Rectal smooth muscle tissue (tissue), 1 donor: ENCODE results near the gene IL36B.

ENCODE experiments used
- H3K27ac ChIP-seq: one replicate; pipeline ENCODE4 v1.7.0; 2013; ENCODE audit warnings: low read depth, low read length, inconsistent platforms
- H3K27me3 ChIP-seq: one replicate; pipeline ENCODE4 v1.7.0; 2013; ENCODE audit warnings: low read length; ENCODE audit not compliant: control insufficient read depth, insufficient read depth
- H3K36me3 ChIP-seq: one replicate; pipeline ENCODE4 v1.7.0; 2013; ENCODE audit warnings: low read length; ENCODE audit not compliant: control insufficient read depth, insufficient read depth
- H3K4me1 ChIP-seq: one replicate; pipeline ENCODE4 v1.7.0; 2013; ENCODE audit warnings: low read length; ENCODE audit not compliant: control insufficient read depth, insufficient read depth
- H3K4me3 ChIP-seq: one replicate; pipeline ENCODE4 v1.7.0; 2013; ENCODE audit warnings: low read length
- H3K9ac ChIP-seq: one replicate; pipeline ENCODE4 v1.7.0; 2013; ENCODE audit warnings: low read length

IL36B gene

DNA sequence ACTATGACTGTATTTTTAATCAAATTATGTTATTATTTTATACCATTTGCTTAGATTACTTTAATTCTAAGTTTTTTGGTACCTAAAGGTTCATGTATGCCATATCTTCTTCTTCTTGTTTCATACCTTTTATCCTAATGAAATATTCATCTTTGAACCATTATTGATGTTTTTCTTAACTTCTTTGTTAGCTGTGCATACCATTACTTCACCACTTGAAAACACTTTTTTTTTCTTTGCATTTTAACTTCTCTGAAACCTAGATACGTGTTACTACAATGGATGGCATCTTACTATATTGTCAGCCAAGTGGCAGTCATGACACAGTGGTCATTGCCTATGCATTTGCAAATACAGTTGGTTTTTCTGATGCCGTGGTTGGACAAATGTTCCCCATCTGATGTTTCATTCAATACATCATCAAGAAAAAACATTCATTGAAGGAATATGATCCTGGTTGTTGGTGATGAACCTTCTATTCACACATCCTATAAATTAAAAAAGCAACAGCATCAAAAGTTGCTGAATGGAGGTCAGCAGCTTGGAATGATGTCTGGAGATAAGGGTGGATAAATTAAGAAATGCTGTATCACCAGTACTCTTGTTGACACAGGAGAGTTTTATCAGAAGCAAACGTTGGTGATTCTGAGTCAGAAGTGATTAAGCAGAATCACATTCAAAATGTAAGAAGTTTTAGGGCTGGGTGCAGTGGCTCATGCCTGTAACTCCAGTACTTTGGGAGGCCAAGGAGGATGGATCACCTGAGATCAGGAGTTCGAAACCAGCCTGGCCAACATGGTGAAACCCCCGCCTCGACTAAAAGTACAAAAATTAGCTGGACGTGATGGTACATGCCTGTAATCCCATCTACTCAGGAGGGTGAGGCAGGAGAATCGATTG, 40.0 kb downstream of the IL36B start:
- H3K4me1 ChIP-seq, result no peaks in the 10 kb centered on the region
- no peak overlapping the region for H3K9ac ChIP-seq
- H3K27me3 ChIP-seq, result no peaks in the 10 kb centered on the region
- no peak overlapping the region for H3K4me3 ChIP-seq
- no peaks in the 10 kb centered on the region for H3K36me3 ChIP-seq
- H3K27ac ChIP-seq, result no peak overlapping the region

- Histone ChIP-seq H3K27me3 (no peaks in the 10 kb centered on the region), H3K9ac (no peak overlapping the region), H3K36me3 (no peaks in the 10 kb centered on the region), H3K4me1 (no peaks in the 10 kb centered on the region), H3K4me3 (no peak overlapping the region), H3K27ac (no peak overlapping the region)
Measured at GRCh38 chr2:113011108-113011507, 41.6 kb downstream of the IL36B start.

GRCh38 chr2:113010088-113010487, 42.6 kb downstream of the IL36B start:
- H3K27ac ChIP-seq, result no peak overlapping the region
- H3K36me3 ChIP-seq, result no peaks in the 10 kb centered on the region
- no peak overlapping the region for H3K4me3 ChIP-seq
- H3K27me3 ChIP-seq, result no peaks in the 10 kb centered on the region
- no peak overlapping the region for H3K9ac ChIP-seq
- H3K4me1 ChIP-seq, result no peaks in the 10 kb centered on the region

DNA sequence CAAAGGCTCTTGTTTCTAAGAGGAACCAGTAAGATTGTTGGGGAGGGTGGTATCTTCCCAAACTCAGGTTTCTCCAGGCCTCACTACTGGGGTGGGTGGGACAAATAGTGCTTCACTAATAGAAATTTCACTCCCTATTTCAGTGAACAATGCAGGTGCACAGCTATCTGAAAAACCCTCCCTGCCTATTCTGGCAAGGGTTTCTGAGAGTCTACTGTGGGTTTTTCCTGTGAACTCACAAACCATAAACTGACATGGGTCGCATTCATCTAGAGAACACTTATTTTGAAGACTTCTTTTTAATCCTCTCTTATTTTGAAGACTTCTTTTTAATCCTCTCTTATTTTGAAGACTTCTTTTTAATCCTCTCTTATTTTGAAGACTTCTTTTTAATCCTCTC, 43.0 kb downstream of the IL36B start:
- Histone ChIP-seq H3K27me3 (no peaks in the 10 kb centered on the region), H3K36me3 (no peaks in the 10 kb centered on the region), H3K9ac (no peak overlapping the region), H3K4me3 (no peak overlapping the region), H3K27ac (no peak overlapping the region), H3K4me1 (no peaks in the 10 kb centered on the region)

- Histone ChIP-seq H3K4me3 (no peak overlapping the region), H3K27ac (no peak overlapping the region), H3K36me3 (no peaks in the 10 kb centered on the region), H3K9ac (no peak overlapping the region), H3K27me3 (no peaks in the 10 kb centered on the region), H3K4me1 (no peaks in the 10 kb centered on the region)
Measured at GRCh38 chr2:113007250-113007649, 45.4 kb downstream of the IL36B start.

GRCh38 chr2:113005030-113005509, 47.6 kb downstream of the IL36B start, which contains the start of gene IL36A:
Gene IL36A (plus strand): TSS chr2:113005459. CDS start chr2:113005872, 413 bp downstream.
- H3K36me3 ChIP-seq, result no peaks in the 10 kb centered on the region
- no peak within 1 kb of the TSS for H3K27ac ChIP-seq
- H3K27me3 ChIP-seq, result no peaks in the 10 kb centered on the region
- H3K9ac ChIP-seq, result no peak within 1 kb of the TSS
- H3K4me1 ChIP-seq, result no peaks in the 10 kb centered on the region
- H3K4me3 ChIP-seq, result no peak within 1 kb of the TSS

DNA sequence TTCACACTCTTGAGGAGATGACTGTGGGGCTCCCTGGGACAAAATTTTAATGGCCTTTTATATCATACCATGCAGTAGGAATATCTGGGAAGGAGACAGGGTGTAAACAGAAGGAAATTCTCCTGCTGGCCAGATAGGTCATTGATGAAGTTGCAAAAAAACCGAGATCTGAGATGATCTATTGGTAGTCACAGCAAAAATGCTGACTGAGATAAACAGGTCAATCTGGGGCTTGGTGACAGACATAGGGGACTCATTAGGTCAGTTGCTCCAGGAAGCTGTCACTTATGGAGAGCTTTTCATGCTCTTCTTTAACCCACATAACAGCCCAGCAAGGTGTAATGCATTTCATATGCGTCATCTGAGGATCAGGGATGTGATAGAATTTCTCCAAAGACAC, 50.0 kb downstream of the IL36B start:
- no peaks in the 10 kb centered on the region for H3K36me3 ChIP-seq
- no peaks in the 10 kb centered on the region for H3K27me3 ChIP-seq
- no peaks in the 10 kb centered on the region for H3K4me1 ChIP-seq
- no peak overlapping the region for H3K4me3 ChIP-seq
- H3K27ac ChIP-seq, result no peak overlapping the region
- H3K9ac ChIP-seq, result no peak overlapping the region

GRCh38 chr2:113000436-113000835, 52.2 kb downstream of the IL36B start:
- H3K27me3 ChIP-seq, result no peaks in the 10 kb centered on the region
- no peak overlapping the region for H3K9ac ChIP-seq
- no peak overlapping the region for H3K27ac ChIP-seq
- H3K4me3 ChIP-seq, result no peak overlapping the region
- H3K36me3 ChIP-seq, result no peaks in the 10 kb centered on the region
- H3K4me1 ChIP-seq, result no peaks in the 10 kb centered on the region

GRCh38 chr2:112997151-112997550, 55.5 kb downstream of the IL36B start:
- no peak overlapping the region for H3K4me3 ChIP-seq
- H3K36me3 ChIP-seq, result no peaks in the 10 kb centered on the region
- H3K27me3 ChIP-seq, result no peaks in the 10 kb centered on the region
- H3K4me1 ChIP-seq, result no peaks in the 10 kb centered on the region
- H3K27ac ChIP-seq, result no peak overlapping the region
- no peak overlapping the region for H3K9ac ChIP-seq

DNA sequence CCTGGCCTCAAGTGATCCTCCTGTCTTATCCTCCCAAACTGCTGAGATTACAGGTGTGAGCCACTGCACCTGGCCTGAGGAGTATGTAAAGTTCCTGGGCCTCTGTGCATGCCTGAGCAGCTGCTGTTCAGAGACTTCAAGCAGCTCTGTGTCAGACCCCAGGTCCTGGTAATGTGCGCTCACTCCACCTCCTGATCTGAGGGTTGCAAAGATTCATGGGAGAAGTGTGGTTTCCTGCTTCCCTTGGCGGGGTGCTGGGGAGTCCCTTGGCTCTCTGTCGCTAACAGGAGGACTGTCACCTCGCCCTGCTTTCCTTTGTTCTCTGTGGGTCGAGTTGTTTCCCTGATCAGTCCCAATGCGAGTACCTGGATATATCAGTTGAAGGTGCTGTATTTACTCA, 56.0 kb downstream of the IL36B start:
- H3K4me1 ChIP-seq, result no peaks in the 10 kb centered on the region
- H3K36me3 ChIP-seq, result no peaks in the 10 kb centered on the region
- H3K4me3 ChIP-seq, result no peak overlapping the region
- H3K9ac ChIP-seq, result no peak overlapping the region
- H3K27ac ChIP-seq, result no peak overlapping the region
- H3K27me3 ChIP-seq, result no peaks in the 10 kb centered on the region

- Histone ChIP-seq H3K27ac (no peak overlapping the region), H3K27me3 (no peaks in the 10 kb centered on the region), H3K9ac (no peak overlapping the region), H3K4me1 (no peaks in the 10 kb centered on the region), H3K36me3 (no peaks in the 10 kb centered on the region), H3K4me3 (no peak overlapping the region)
Measured at GRCh38 chr2:112995346-112995920, 57.2 kb downstream of the IL36B start.

- no peaks in the 10 kb centered on the region for H3K36me3 ChIP-seq
- H3K27ac ChIP-seq, result no peak overlapping the region
- H3K4me3 ChIP-seq, result no peak overlapping the region
- no peaks in the 10 kb centered on the region for H3K27me3 ChIP-seq
- no peak overlapping the region for H3K9ac ChIP-seq
- no peaks in the 10 kb centered on the region for H3K4me1 ChIP-seq
Measured at GRCh38 chr2:112994648-112995047, 58.0 kb downstream of the IL36B start.

- H3K9ac ChIP-seq, result no peak overlapping the region
- H3K27ac ChIP-seq, result no peak overlapping the region
- no peaks in the 10 kb centered on the region for H3K36me3 ChIP-seq
- H3K27me3 ChIP-seq, result no peaks in the 10 kb centered on the region
- H3K4me3 ChIP-seq, result no peak overlapping the region
- no peaks in the 10 kb centered on the region for H3K4me1 ChIP-seq
Measured at GRCh38 chr2:112993831-112994230, 58.8 kb downstream of the IL36B start.
